Thyroid gland (tissue), 4 donors: ENCODE results near the gene NPB. TPM values are rescaled to one million over a fixed set of nuclear protein-coding genes. Genes with fewer than 3 reads are reported as not detected.
A peak's percentile ranks its signal among the peaks of the same experiment; 100 is the strongest.

Experiments
- DNase-seq, 2 donors: peaks; one replicate each; pipeline ENCODE4 v3.0.0-alpha.2; 2019
- H3K27ac ChIP-seq, 3 donors: fragments of 200-600 bp; sonication (generic); 1 replicate in 2 of 3; 2 replicates in 1 of 3; pipeline ENCODE4 v1.5.1; 2016 to 2019; ENCODE audit warnings: mild to moderate bottlenecking in 1 of 3, moderate library complexity in 1 of 3
- H3K27me3 ChIP-seq: fragments of 200-600 bp; sonication (generic); one replicate; pipeline ENCODE4 v1.5.1; 2019
- H3K36me3 ChIP-seq, 2 donors: fragments of 200-600 bp; sonication (generic); one replicate each; pipeline ENCODE4 v1.5.1; 2016 to 2019
- H3K4me1 ChIP-seq, 2 donors: fragments of 200-600 bp; sonication (generic); one replicate each; pipeline ENCODE4 v1.5.1; 2017 to 2019
- H3K4me3 ChIP-seq, 3 donors: fragments of 200-600 bp; sonication (generic); replicated peaks in 1 of 3; 1 replicate in 2 of 3; 2 replicates in 1 of 3; pipeline ENCODE4 v1.5.1; 2016; ENCODE audit warnings: mild to moderate bottlenecking in 1 of 3
- H3K9me3 ChIP-seq: fragments of 200-600 bp; sonication (generic); one replicate; pipeline ENCODE4 v1.5.1; 2017
- POLR2A ChIP-seq, 2 donors: fragments of 450-650 bp; IDR thresholded peaks; one replicate each; pipeline ENCODE4 v1.6.1; 2017; ENCODE audit warnings: antibody characterized with exemption in 2 of 2, mild to moderate bottlenecking in 2 of 2, moderate library complexity in 1 of 2
- WGBS, 2 donors: methylation state at CpG; one replicate each; pipeline ENCODE4 v1.1.5; 2017; 5-methylcytosine and 5-hydroxymethylcytosine counted together
- intact Hi-C: fragments of 100-400 bp; cut with DNase I; formaldehyde crosslinking; loops from one replicate; pipeline ENCODE4 v1.15.1; 2023
- total RNA-seq, 4 donors: library from RNA; depleted of rRNA; stranded (reverse); fragments of >200 nt; gene quantifications; one replicate each; pipeline ENCODE4 v1.2.3, GENCODE V29; 2016
- TF ChIP-seq, protein P1 (sequence below), 6 experiments: fragments of 200-600 bp in 3 of 6; fragments of 450-650 bp in 3 of 6; sonication (generic) in 3 of 6; IDR thresholded peaks; one replicate each; pipeline ENCODE4 v1.5.1; 2016 to 2019; ENCODE audit warnings: antibody characterized with exemption in 6 of 6, mild to moderate bottlenecking in 2 of 6, inconsistent platforms in 1 of 6, moderate library complexity in 1 of 6

The NPB gene
- total RNA-seq, 4 donors from 2014 or later: 0.33 to 1.1 (median 0.38) TPM; not detected in 1

DNA sequence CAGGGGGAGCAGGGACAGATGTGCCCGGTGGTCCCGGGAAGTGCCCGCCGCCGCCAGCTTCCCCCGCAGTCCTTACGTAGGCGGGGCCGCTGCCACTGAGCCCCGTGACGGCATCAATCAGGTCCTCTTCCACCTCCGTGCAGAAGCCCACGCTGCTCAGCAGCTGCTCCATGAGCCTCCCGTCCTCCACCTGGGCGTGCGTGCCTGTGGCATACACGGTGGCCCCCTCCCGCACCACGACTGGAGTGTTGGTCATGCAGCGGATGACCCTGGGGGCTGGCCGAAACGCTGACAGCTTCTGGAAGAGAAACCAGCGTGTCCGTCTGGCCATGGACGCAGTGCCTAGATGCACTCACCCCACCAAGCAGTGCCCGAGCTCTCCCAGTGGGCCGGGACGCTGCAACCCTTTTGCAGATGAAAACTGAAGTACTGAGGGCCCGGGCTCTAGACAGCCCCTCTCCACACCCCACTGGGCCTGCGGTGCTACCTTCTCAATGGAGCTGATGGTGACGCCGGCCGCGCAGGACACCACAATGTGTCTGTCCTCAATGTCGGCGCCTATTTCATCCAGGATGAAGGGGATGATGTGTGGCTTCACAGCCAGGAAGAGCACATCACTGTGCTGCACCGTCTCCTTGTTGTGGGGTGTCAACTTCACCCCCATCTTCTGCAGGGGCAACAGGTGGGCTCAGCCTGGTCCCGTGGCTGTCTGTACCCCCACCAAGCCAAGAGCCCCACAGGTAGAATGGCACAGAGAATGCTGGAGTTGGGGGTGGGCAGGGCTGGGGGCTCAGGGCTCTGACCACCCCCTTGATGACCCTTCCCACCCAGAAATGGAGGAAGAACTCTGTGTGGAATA, 33.0 kb downstream of the NPB start:
- no peaks in the 10 kb centered on the region for H3K36me3 ChIP-seq
- H3K4me3 ChIP-seq: no peak overlapping the region
- no peak for DNase-seq
- H3K9me3 ChIP-seq: no peaks in the 10 kb centered on the region
- peaks cover 0 to 11% of the 10 kb centered on the region in 2 donors for H3K4me1 ChIP-seq
- 88 to 92% methylated on average over 11 to 18 of the region's 38 CpGs for WGBS, 2 donors
- intact Hi-C loops: no loop called here
- TF ChIP-seq POLR2A (IDR thresholded peaks at IDR 0.05): no peak
- TF ChIP-seq, protein P1, sequence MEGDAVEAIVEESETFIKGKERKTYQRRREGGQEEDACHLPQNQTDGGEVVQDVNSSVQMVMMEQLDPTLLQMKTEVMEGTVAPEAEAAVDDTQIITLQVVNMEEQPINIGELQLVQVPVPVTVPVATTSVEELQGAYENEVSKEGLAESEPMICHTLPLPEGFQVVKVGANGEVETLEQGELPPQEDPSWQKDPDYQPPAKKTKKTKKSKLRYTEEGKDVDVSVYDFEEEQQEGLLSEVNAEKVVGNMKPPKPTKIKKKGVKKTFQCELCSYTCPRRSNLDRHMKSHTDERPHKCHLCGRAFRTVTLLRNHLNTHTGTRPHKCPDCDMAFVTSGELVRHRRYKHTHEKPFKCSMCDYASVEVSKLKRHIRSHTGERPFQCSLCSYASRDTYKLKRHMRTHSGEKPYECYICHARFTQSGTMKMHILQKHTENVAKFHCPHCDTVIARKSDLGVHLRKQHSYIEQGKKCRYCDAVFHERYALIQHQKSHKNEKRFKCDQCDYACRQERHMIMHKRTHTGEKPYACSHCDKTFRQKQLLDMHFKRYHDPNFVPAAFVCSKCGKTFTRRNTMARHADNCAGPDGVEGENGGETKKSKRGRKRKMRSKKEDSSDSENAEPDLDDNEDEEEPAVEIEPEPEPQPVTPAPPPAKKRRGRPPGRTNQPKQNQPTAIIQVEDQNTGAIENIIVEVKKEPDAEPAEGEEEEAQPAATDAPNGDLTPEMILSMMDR (IDR thresholded peaks at IDR 0.05): no peak
- no peak overlapping the region for H3K27ac ChIP-seq
- no peaks in the 10 kb centered on the region for H3K27me3 ChIP-seq

DNA sequence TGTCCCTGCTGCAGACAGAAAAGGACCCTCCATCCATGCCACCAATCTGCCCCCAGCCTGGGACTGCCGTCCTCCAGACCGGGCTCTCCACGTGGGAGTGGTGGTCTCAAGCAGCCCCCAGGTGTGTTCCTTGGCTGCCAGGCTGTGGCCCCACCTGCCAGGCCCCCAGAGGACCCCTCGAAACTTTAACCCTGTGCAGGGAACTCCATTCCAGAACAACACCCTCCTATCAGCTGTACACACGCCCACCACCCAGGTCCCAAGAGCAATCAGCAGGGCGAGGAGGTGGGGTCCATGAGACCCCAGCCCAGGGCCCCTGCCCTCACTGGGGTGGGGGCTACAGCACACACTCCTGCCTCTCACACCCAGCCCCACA, 33.7 kb downstream of the NPB start:
- WGBS, 2 donors: 84 to 96% methylated on average over 3 to 5 of the region's 6 CpGs
- DNase-seq: no peak
- Histone ChIP-seq H3K27ac (no peak overlapping the region), H3K9me3 (no peaks in the 10 kb centered on the region), H3K36me3 (no peaks in the 10 kb centered on the region), H3K27me3 (no peaks in the 10 kb centered on the region), H3K4me3 (no peak overlapping the region), H3K4me1 (peaks cover 0 to 11% of the 10 kb centered on the region in 2 donors)
- intact Hi-C loops: no loop called here
- TF ChIP-seq, protein P1 (IDR thresholded peaks at IDR 0.05): no peak
- no peak for TF ChIP-seq POLR2A (IDR thresholded peaks at IDR 0.05)

DNA sequence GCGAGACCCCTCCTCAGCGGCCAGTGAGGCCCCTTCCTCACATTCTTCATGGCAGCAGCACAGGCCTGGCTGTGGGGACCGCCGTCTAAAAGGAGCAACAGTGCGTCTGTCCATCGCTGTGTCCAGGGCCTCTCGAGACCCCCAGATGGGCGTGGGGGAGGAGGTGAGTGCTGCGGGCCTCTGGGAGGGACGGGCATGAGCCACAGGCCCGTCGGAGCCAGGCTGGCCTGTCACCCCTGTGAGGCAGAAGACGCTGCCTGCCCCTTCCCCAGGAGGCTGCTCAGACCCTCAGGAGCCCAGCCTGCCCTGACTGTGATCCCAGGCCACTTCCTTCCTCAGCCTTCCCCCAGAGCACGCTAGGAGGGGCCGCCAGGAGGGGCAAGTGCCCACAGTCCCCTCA, 37.2 kb downstream of the NPB start:
- DNase-seq: no peak
- Histone ChIP-seq H3K27me3 (no peaks in the 10 kb centered on the region), H3K4me1 (peaks cover 0 to 11% of the 10 kb centered on the region in 2 donors), H3K36me3 (no peaks in the 10 kb centered on the region), H3K9me3 (no peaks in the 10 kb centered on the region), H3K27ac (no peak overlapping the region), H3K4me3 (no peak overlapping the region)
- TF ChIP-seq, protein P1 (IDR thresholded peaks at IDR 0.05): no peak
- no peak for TF ChIP-seq POLR2A (IDR thresholded peaks at IDR 0.05)
- WGBS, 2 donors: 85 to 100% methylated on average over 2 to 9 of the region's 15 CpGs
- intact Hi-C loops: no loop called here

DNA sequence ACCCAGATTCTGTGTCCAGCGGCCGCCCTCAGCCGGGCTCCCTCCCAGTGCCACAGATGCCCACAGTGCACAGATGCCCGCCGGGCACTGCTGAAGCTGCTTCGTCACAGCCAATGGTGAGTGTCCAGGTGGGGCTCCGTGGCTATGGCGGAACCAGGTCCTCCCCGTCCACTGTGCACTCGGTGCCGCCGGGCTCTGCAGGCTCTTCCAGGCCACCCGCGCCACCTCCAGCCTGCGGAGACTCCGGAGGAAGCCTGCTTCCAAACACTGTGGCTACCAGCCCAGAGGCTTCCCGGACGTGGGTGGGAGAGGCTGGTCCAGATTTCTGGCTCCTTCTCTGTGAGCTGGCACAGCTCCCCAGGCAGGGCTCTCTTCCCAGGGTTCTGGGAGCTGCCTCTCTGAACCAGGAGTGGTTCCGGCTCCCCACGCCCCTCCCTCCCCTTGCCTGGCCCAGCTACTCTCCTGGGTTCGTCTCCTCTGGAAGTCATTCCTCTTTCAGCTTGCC, 37.9 kb downstream of the NPB start:
- no peak overlapping the region for H3K4me3 ChIP-seq
- H3K27me3 ChIP-seq: no peaks in the 10 kb centered on the region
- H3K27ac ChIP-seq: no peak overlapping the region
- WGBS, 2 donors: 55 to 67% methylated on average over 3 to 21 of the region's 21 CpGs
- no peaks in the 10 kb centered on the region for H3K9me3 ChIP-seq
- TF ChIP-seq, protein P1 (IDR thresholded peaks at IDR 0.05): no peak
- TF ChIP-seq POLR2A (IDR thresholded peaks at IDR 0.05): no peak
- peak; percentile 18 to 25 for DNase-seq
- peaks cover 0 to 11% of the 10 kb centered on the region in 2 donors for H3K4me1 ChIP-seq
- intact Hi-C loops: no loop called here
- no peaks in the 10 kb centered on the region for H3K36me3 ChIP-seq
